Panc1 (cell line): ENCODE data around the gene PANK4. TPM values are rescaled to one million over a fixed set of nuclear protein-coding genes. Genes with fewer than 3 reads are reported as not detected.

ENCODE experiments used
- ATAC-seq: fragments of 200-7000 bp; cut with Tn5 transposase; 2 replicates; pipeline ENCODE4 v1.9.1; 2020; ENCODE audit warnings: mild to moderate bottlenecking, moderate library complexity
- BruUV-seq: library from RNA; stranded (reverse); fragments of 400-500 nt; replicated peaks from 2 replicates; lab custom pipeline; 2021; lab: Mats Ljungman, UMichigan
- CTCF ChIA-PET: fragments of 300-600 bp; sonication (Branson Sonifier 250); formaldehyde crosslinking; loops from one replicate; lab custom pipeline; 2022; ENCODE audit warnings: antibody characterized with exemption; lab: Charles Lee
- POLR2A ChIA-PET: fragments of 300-600 bp; sonication (Branson Sonifier 250); formaldehyde crosslinking; loops from one replicate; lab custom pipeline; 2022; ENCODE audit warnings: antibody characterized with exemption; lab: Charles Lee
- DNase-seq: peaks from one replicate; pipeline ENCODE4 v3.0.0-alpha.2; 2010; ENCODE audit warnings: low read depth, low spot score
- H3K27ac ChIP-seq: 2 replicates; pipeline ENCODE4 v1.5.1; 2011; ENCODE audit warnings: mild to moderate bottlenecking, low read length, inconsistent platforms
- H3K27me3 ChIP-seq: fragments of 200-500 bp; sonication (Bioruptor generic); 2 replicates; pipeline ENCODE4 v1.6.0; 2014; ENCODE audit warnings: low read length, inconsistent platforms; ENCODE audit not compliant: control insufficient read depth, insufficient read depth
- H3K36me3 ChIP-seq: fragments of 200-500 bp; sonication (Bioruptor generic); 2 replicates; pipeline ENCODE4 v1.5.1; 2014; ENCODE audit warnings: inconsistent platforms, mild to moderate bottlenecking, low read length, moderate library complexity; ENCODE audit not compliant: control insufficient read depth, insufficient read depth
- H3K4me1 ChIP-seq: 2 replicates; pipeline ENCODE4 v1.5.1; 2011; ENCODE audit warnings: inconsistent platforms, mild to moderate bottlenecking, low read length, moderate library complexity; ENCODE audit not compliant: control insufficient read depth, insufficient read depth
- H3K4me3 ChIP-seq, 2 experiments: 2 replicates each; pipeline ENCODE4 v1.5.1; 2011 to 2012; ENCODE audit warnings: low read depth in 2 of 2, low read length in 2 of 2, mild to moderate bottlenecking in 2 of 2, inconsistent platforms in 1 of 2, moderate library complexity in 1 of 2
- H3K9me3 ChIP-seq: fragments of 200-500 bp; sonication (Bioruptor generic); 2 replicates; pipeline ENCODE4 v1.5.1; 2014; ENCODE audit warnings: low read depth, mild to moderate bottlenecking, inconsistent platforms, low read length, moderate library complexity; ENCODE audit not compliant: control insufficient read depth, insufficient read depth
- POLR2AphosphoS5 ChIP-seq: IDR thresholded peaks from 2 replicates; pipeline ENCODE4 v1.6.1; 2012; ENCODE audit warnings: mild to moderate bottlenecking, low read depth, low read length, moderate library complexity
- REST ChIP-seq, 2 experiments: IDR thresholded peaks; 2 replicates each; pipeline ENCODE4 v1.6.1; 2011 to 2012; ENCODE audit warnings: low read depth in 2 of 2, control low read depth in 1 of 2, low read length in 1 of 2, mild to moderate bottlenecking in 1 of 2, moderate library complexity in 1 of 2; ENCODE audit not compliant: insufficient read depth in 1 of 2
- SIN3A ChIP-seq: IDR thresholded peaks from 2 replicates; pipeline ENCODE4 v1.6.1; 2012; ENCODE audit warnings: low read depth, mild to moderate bottlenecking, low read length, moderate library complexity, borderline replicate concordance; ENCODE audit not compliant: insufficient read depth
- TCF7L2 ChIP-seq: IDR thresholded peaks from 2 replicates; pipeline ENCODE4 v1.6.1; 2011; ENCODE audit warnings: mild to moderate bottlenecking, low read depth, low read length, inconsistent platforms
- in situ Hi-C: cut with HindIII; loops from 2 replicates; pipeline ENCODE4 v1.10.0; 2016; ENCODE audit warnings: low sequenced_read_pairs, low pct_unique_long_range_greater_than_20kb
- intact Hi-C: fragments of 100-400 bp; cut with micrococcal nuclease; formaldehyde crosslinking; loops from one replicate; pipeline ENCODE4 v1.10.0; 2022; ENCODE audit not compliant: unreplicated experiment
- total RNA-seq: library from RNA; stranded (reverse); gene quantifications from one replicate; pipeline ENCODE4 v1.2.1, GENCODE V29; 2021; ENCODE audit not compliant: unreplicated experiment
- TF ChIP-seq, protein P1 (sequence below): fragments of 450-650 bp; IDR thresholded peaks from 2 replicates; pipeline ENCODE4 v1.5.1; 2017; ENCODE audit warnings: mild to moderate bottlenecking

PANK4 gene
- total RNA-seq, 1 experiment from 2014 or later: 35.9 TPM

DNA sequence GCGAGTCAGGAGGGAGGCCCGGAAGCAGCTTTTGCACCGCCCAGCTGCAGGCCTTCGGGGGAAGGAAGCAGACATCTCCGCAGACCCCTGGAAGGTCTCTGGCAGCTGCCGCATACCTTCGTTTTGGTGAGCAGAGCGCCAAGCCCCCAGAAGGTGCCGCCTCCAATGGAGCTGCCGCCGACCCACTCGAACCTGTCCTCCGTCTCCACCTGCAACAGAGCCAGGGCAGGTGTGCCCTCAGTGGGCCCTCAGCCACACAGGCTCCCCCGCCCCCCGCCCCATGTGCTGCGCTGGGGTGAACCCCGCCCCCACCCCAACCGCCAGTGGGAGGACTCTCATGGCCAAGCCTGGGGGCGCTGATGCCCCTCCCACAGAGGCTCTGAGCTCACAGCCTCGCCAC lies 6.2 kb downstream of the PANK4 start:
- no peak overlapping the region for H3K4me3 ChIP-seq
- in situ Hi-C loops: no loop called here
- no TSS peak for BruUV-seq
- ATAC-seq: no peak
- no peaks in the 10 kb centered on the region for H3K27me3 ChIP-seq
- DNase-seq: no peak
- POLR2A ChIA-PET: no interaction called here
- peaks cover 3% of the 10 kb centered on the region for H3K36me3 ChIP-seq
- TF ChIP-seq POLR2AphosphoS5: no peak
- TF ChIP-seq REST (IDR thresholded peaks at IDR 0.05; ENCODE audit: insufficient read depth in 1 of 2, low read depth in 2 of 2, low read length in 1 of 2): no peak
- TF ChIP-seq, protein P1, sequence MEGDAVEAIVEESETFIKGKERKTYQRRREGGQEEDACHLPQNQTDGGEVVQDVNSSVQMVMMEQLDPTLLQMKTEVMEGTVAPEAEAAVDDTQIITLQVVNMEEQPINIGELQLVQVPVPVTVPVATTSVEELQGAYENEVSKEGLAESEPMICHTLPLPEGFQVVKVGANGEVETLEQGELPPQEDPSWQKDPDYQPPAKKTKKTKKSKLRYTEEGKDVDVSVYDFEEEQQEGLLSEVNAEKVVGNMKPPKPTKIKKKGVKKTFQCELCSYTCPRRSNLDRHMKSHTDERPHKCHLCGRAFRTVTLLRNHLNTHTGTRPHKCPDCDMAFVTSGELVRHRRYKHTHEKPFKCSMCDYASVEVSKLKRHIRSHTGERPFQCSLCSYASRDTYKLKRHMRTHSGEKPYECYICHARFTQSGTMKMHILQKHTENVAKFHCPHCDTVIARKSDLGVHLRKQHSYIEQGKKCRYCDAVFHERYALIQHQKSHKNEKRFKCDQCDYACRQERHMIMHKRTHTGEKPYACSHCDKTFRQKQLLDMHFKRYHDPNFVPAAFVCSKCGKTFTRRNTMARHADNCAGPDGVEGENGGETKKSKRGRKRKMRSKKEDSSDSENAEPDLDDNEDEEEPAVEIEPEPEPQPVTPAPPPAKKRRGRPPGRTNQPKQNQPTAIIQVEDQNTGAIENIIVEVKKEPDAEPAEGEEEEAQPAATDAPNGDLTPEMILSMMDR: no peak
- TF ChIP-seq SIN3A: no peak
- TF ChIP-seq TCF7L2: no peak
- H3K27ac ChIP-seq: no peak overlapping the region
- H3K9me3 ChIP-seq: no peaks in the 10 kb centered on the region
- intact Hi-C loops: no loop called here
- H3K4me1 ChIP-seq: peaks cover 23% of the 10 kb centered on the region
- CTCF ChIA-PET: no interaction called here

- BruUV-seq: no TSS peak
- POLR2A ChIA-PET: no interaction called here
- DNase-seq (no peak), ATAC-seq (no peak)
- Histone ChIP-seq H3K27ac (no peak overlapping the region), H3K4me3 (no peak overlapping the region), H3K27me3 (no peaks in the 10 kb centered on the region), H3K9me3 (no peaks in the 10 kb centered on the region), H3K36me3 (peaks cover 3% of the 10 kb centered on the region), H3K4me1 (peaks cover 19% of the 10 kb centered on the region)
- CTCF ChIA-PET: no interaction called here
- in situ Hi-C loops (no loop called here), intact Hi-C loops (no loop called here)
- TF ChIP-seq REST (IDR thresholded peaks at IDR 0.05; ENCODE audit: insufficient read depth in 1 of 2, low read depth in 2 of 2, low read length in 1 of 2) (no peak), SIN3A (no peak), TCF7L2 (no peak), POLR2AphosphoS5 (no peak)
- TF ChIP-seq, protein P1: no peak
Measured at GRCh38 chr1:2519729-2520128, 6.7 kb downstream of the PANK4 start.
